GM12892 (cell line): ENCODE data around the gene MERTK.

Source experiments
- POLR2A ChIP-seq: IDR thresholded peaks from 2 replicates; pipeline ENCODE4 v1.6.1; 2011; ENCODE audit warnings: low read depth, low read length, control low read depth
- POLR2AphosphoS5 ChIP-seq: IDR thresholded peaks from 2 replicates; pipeline ENCODE4 v1.6.1; 2011; ENCODE audit warnings: low read depth, low read length, control low read depth
- TAF1 ChIP-seq: IDR thresholded peaks from 2 replicates; pipeline ENCODE4 v1.6.1; 2011; ENCODE audit warnings: low read depth, mild to moderate bottlenecking, control low read depth, low read length, borderline replicate concordance

DNA sequence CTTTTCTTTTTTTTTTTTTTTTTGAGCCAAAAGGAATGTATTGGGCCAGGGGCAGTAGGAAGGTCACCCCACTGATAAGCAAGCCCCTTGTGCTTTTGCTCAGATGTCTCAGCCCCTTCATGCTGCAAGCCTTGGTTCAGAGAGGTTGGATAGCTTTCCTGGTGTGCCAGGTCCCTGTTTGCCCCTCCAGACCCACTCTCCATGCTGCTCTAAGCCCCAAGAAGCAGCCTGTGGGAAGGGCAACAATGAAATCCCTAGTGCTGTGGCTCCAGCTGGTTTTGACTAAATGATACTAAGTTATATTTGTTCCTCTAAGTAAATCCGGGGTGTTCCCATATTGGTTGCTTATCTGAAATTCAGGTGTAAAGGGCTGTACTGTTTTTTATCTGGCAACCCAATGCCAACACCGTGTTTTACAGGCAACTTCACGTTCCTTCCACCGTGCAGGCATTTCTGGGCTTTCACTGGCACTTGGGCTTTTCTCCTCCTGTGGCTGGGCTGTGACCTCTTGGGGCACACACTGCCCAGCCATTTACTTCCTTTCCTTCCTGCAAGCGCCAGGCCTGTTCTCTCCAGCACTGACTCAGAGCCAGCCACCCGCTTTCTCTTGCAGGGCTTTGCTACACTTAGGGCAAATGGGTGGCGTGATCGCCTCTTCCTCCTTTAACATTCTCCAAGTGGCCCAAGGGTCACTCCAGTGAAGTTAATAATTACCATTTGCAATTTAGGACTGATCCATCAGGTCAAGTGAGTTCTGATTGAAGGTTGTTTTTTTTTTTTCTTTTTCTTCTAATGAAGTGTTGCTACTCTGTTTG lies 21.6 kb downstream of the MERTK start:
- no peak for TF ChIP-seq POLR2AphosphoS5
- TF ChIP-seq POLR2A, result no peak
- no peak for TF ChIP-seq TAF1
